Measurements from ENCODE around the gene CDH5.

The CDH5 gene

DNA sequence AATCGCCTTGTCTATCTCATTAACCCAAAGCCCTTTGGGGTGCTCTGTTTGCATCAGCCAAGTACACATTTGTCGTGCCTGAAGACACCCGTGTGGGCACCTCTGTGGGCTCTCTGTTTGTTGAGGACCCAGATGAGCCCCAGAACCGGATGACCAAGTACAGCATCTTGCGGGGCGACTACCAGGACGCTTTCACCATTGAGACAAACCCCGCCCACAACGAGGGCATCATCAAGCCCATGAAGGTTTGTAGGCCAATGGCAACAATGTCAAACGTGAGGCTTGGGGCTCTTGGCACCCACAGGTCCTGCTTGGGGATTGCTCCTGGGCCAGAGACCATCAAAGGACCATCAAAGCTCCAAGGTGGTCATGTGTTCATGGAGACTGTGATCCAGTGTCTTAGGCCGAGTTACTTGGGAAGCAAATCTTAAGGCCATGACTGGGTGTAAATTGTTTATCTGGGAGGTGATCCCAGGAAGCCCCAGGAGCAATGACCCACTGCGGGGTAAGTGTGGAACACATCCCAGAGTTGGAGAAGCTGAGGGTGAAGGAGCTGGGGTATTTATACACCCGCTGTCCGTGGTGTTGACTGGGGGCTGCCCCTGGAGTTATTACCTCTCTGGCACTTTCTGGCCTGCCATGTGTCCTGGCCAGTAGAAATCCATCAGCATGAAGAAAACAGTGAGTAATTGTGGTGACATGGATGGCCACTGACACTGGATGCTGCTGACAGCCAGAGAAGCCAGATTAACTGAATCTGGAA is 24.0 kb downstream of the CDH5 start:
- Histone ChIP-seq H3K9me3 (ENCODE audit: severe bottlenecking) (no peaks in the 10 kb centered on the region), H3K27me3 (ENCODE audit: insufficient read depth, poor library complexity, severe bottlenecking) (no peaks in the 10 kb centered on the region), H3K27ac (ENCODE audit: poor library complexity, severe bottlenecking) (no peak overlapping the region), H3K4me1 (ENCODE audit: insufficient read depth, poor library complexity, severe bottlenecking) (no peaks in the 10 kb centered on the region), H3K4me3 (ENCODE audit: severe bottlenecking) (no peak overlapping the region), H3K36me3 (ENCODE audit: low read depth) (no peaks in the 10 kb centered on the region)
- DNase-seq (ENCODE audit: low spot score) (no peak), ATAC-seq (ENCODE audit: low read depth) (no peak)
- no peak for TF ChIP-seq CTCF (IDR thresholded peaks at IDR 0.05; ENCODE audit: poor library complexity, severe bottlenecking)

GRCh38 chr16:66391726-66392670 is 25.5 kb downstream of the CDH5 start:
- no peak for ATAC-seq (ENCODE audit: low read depth)
- no peak for TF ChIP-seq CTCF (IDR thresholded peaks at IDR 0.05; ENCODE audit: poor library complexity, severe bottlenecking)
- no peak overlapping the region for H3K4me3 ChIP-seq (ENCODE audit: severe bottlenecking)

DNA sequence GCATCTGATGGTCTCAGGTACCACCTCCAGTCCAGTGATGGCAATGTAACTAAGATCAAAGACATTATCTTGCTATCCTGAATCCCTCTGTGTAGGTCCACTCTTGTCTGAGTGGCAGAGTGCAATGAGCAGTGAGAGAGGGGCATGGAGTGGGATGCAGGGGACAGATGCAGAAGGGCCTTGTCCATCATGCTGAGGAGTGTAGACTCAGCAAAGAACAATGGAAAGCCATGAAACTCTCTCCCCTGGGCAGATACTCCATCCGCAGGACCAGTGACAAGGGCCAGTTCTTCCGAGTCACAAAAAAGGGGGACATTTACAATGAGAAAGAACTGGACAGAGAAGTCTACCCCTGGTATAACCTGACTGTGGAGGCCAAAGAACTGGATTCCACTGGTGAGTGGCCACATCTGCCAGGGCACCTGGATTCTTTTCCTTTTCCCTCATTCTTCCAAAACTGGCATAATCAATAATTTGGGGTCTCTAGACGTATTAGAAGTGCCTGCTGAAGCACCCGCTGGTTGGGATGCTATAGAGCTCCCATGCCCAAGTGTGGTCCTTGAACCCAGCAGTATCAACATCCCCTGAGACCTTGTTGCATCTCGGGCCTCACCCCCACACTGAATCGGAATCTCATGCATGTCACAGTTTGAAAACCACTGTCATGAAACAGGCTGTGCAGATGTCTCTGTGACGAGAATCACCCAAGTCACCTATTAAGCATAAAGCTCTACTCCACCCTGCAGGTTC is 29.5 kb downstream of the CDH5 start:
- Histone ChIP-seq H3K4me3 (ENCODE audit: severe bottlenecking) (no peak overlapping the region), H3K9me3 (ENCODE audit: severe bottlenecking) (no peaks in the 10 kb centered on the region), H3K4me1 (ENCODE audit: insufficient read depth, poor library complexity, severe bottlenecking) (no peaks in the 10 kb centered on the region), H3K27me3 (ENCODE audit: insufficient read depth, poor library complexity, severe bottlenecking) (no peaks in the 10 kb centered on the region), H3K27ac (ENCODE audit: poor library complexity, severe bottlenecking) (no peak overlapping the region), H3K36me3 (ENCODE audit: low read depth) (no peaks in the 10 kb centered on the region)
- no peak for ATAC-seq (ENCODE audit: low read depth)
- DNase-seq (ENCODE audit: low spot score) = no peak
- TF ChIP-seq CTCF (IDR thresholded peaks at IDR 0.05; ENCODE audit: poor library complexity, severe bottlenecking) = no peak

More at GRCh38 chr16:66391726-66392670, 25.5 kb downstream of the CDH5 start:
- no peak for DNase-seq (ENCODE audit: low spot score)
- Histone ChIP-seq H3K36me3 (ENCODE audit: low read depth) (no peaks in the 10 kb centered on the region), H3K27ac (ENCODE audit: poor library complexity, severe bottlenecking) (no peak overlapping the region), H3K4me1 (ENCODE audit: insufficient read depth, poor library complexity, severe bottlenecking) (no peaks in the 10 kb centered on the region), H3K9me3 (ENCODE audit: severe bottlenecking) (no peaks in the 10 kb centered on the region), H3K27me3 (ENCODE audit: insufficient read depth, poor library complexity, severe bottlenecking) (no peaks in the 10 kb centered on the region)

- no peaks in the 10 kb centered on the region for H3K4me1 ChIP-seq (ENCODE audit: insufficient read depth, poor library complexity, severe bottlenecking)
- ATAC-seq (ENCODE audit: low read depth) = no peak
Measured at GRCh38 chr16:66397736-66398433, 31.4 kb downstream of the CDH5 start.

More at GRCh38 chr16:66397736-66398433, 31.4 kb downstream of the CDH5 start:
- DNase-seq (ENCODE audit: low spot score) = no peak
- Histone ChIP-seq H3K27me3 (ENCODE audit: insufficient read depth, poor library complexity, severe bottlenecking) (no peaks in the 10 kb centered on the region), H3K9me3 (ENCODE audit: severe bottlenecking) (no peaks in the 10 kb centered on the region), H3K36me3 (ENCODE audit: low read depth) (no peaks in the 10 kb centered on the region), H3K27ac (ENCODE audit: poor library complexity, severe bottlenecking) (no peak overlapping the region), H3K4me3 (ENCODE audit: severe bottlenecking) (no peak overlapping the region)
- TF ChIP-seq CTCF (IDR thresholded peaks at IDR 0.05; ENCODE audit: poor library complexity, severe bottlenecking) = no peak
